ENCODE measurements around the gene GRM5.
"Not testable (repeated sequence)": the region's sequence is repeated elsewhere in the genome, so short reads cannot be mapped to it uniquely, and the experiment has no call there.

GRM5 gene

GRCh38 chr11:88482871-88483301, 582.9 kb downstream of the GRM5 start:
- DNase-seq, result no peak

GRCh38 chr11:88480223-88480622, 585.6 kb downstream of the GRM5 start:
- no peak for DNase-seq

GRCh38 chr11:88478136-88478815, 587.5 kb downstream of the GRM5 start:
- DNase-seq, result peak; percentile 50

- no peak for DNase-seq
Observed at GRCh38 chr11:88475991-88476418, 589.8 kb downstream of the GRM5 start.

GRCh38 chr11:88474655-88475054, 591.1 kb downstream of the GRM5 start:
- DNase-seq, result no peak

- no peak for DNase-seq
Observed at GRCh38 chr11:88469561-88470225, 596.1 kb downstream of the GRM5 start.

- DNase-seq, result no peak
Observed at GRCh38 chr11:88464528-88464927, 601.3 kb downstream of the GRM5 start.

- not testable (repeated sequence) for DNase-seq
Observed at GRCh38 chr11:88463301-88463700, 602.5 kb downstream of the GRM5 start.

- not testable (repeated sequence) for DNase-seq
Observed at GRCh38 chr11:88458047-88458446, 607.7 kb downstream of the GRM5 start.

GRCh38 chr11:88455974-88456373, 609.8 kb downstream of the GRM5 start:
- DNase-seq, result no peak

GRCh38 chr11:88454881-88455280, 610.9 kb downstream of the GRM5 start:
- no peak for DNase-seq
